Left ventricle myocardium inferior (tissue), 1 donor: Measurements from ENCODE around the gene DPP10. TPM values are rescaled to one million over a fixed set of nuclear protein-coding genes. Genes with fewer than 3 reads are reported as not detected.

Experiments
- DNase-seq: peaks from one replicate; pipeline ENCODE4 v3.0.0-alpha.2; 2020
- H3K27ac ChIP-seq: fragments of 200-600 bp; replicated peaks from 2 replicates; pipeline ENCODE4 v1.8.0; 2021
- H3K27me3 ChIP-seq: fragments of 200-600 bp; 2 replicates; pipeline ENCODE4 v1.8.0; 2021; ENCODE audit warnings: low read depth
- H3K36me3 ChIP-seq: fragments of 200-600 bp; 2 replicates; pipeline ENCODE4 v1.8.0; 2021
- H3K4me1 ChIP-seq: fragments of 200-600 bp; 2 replicates; pipeline ENCODE4 v1.8.0; 2021
- H3K4me3 ChIP-seq: fragments of 200-600 bp; 2 replicates; pipeline ENCODE4 v1.8.0; 2021; ENCODE audit warnings: mild to moderate bottlenecking, moderate library complexity
- H3K9me3 ChIP-seq: fragments of 200-600 bp; replicated peaks from 2 replicates; pipeline ENCODE4 v1.8.0; 2021
- CTCF ChIP-seq: fragments of 200-600 bp; IDR thresholded peaks from 2 replicates; pipeline ENCODE4 v1.8.0; 2021; ENCODE audit warnings: antibody characterized with exemption, mild to moderate bottlenecking, borderline replicate concordance
- intact Hi-C: fragments of 100-400 bp; cut with micrococcal nuclease; formaldehyde crosslinking; loops from one replicate; pipeline ENCODE4 v1.11.0; 2022
- total RNA-seq: library from RNA; stranded (reverse); fragmentation: NEBNext Ultra II Directional; extraction: Animal tissue kit (Norgen Biotek cat#: 25700); gene quantifications from one replicate; pipeline ENCODE4 v1.2.1, GENCODE V29; 2021
- donor health status: DM: no; HTN: yes; CAD: no; lungs with severe emphysema.

The DPP10 gene
- total RNA-seq, 1 donor from 2014 or later = 0.16 TPM

GRCh38 chr2:115183144-115183543 lies 740.7 kb downstream of the DPP10 start:
- no peak for TF ChIP-seq CTCF
- no peak for DNase-seq
- Histone ChIP-seq H3K9me3 (no peaks in the 10 kb centered on the region), H3K4me3 (no peak overlapping the region), H3K27ac (no peak overlapping the region), H3K27me3 (no peaks in the 10 kb centered on the region), H3K4me1 (no peaks in the 10 kb centered on the region), H3K36me3 (no peaks in the 10 kb centered on the region)
- intact Hi-C loops = no loop called here

GRCh38 chr2:115190459-115190858 lies 748.0 kb downstream of the DPP10 start:
- TF ChIP-seq CTCF = no peak
- no peak overlapping the region for H3K27ac ChIP-seq
- no peaks in the 10 kb centered on the region for H3K4me1 ChIP-seq
- H3K4me3 ChIP-seq = no peak overlapping the region
- no peaks in the 10 kb centered on the region for H3K27me3 ChIP-seq
- DNase-seq = no peak
- no peaks in the 10 kb centered on the region for H3K9me3 ChIP-seq
- intact Hi-C loops = no loop called here
- H3K36me3 ChIP-seq = no peaks in the 10 kb centered on the region

- Histone ChIP-seq H3K4me3 (no peak overlapping the region), H3K9me3 (no peaks in the 10 kb centered on the region), H3K27ac (no peak overlapping the region), H3K4me1 (no peaks in the 10 kb centered on the region), H3K36me3 (no peaks in the 10 kb centered on the region), H3K27me3 (no peaks in the 10 kb centered on the region)
- no peak for DNase-seq
- no peak for TF ChIP-seq CTCF
- intact Hi-C loops = no loop called here
Measured at GRCh38 chr2:115194623-115195022, 752.2 kb downstream of the DPP10 start.

GRCh38 chr2:115196587-115196986 lies 754.1 kb downstream of the DPP10 start:
- Histone ChIP-seq H3K4me1 (no peaks in the 10 kb centered on the region), H3K27me3 (no peaks in the 10 kb centered on the region), H3K36me3 (no peaks in the 10 kb centered on the region), H3K9me3 (no peaks in the 10 kb centered on the region), H3K4me3 (no peak overlapping the region), H3K27ac (no peak overlapping the region)
- DNase-seq = no peak
- intact Hi-C loops = no loop called here
- TF ChIP-seq CTCF = no peak

GRCh38 chr2:115199966-115200365 lies 757.5 kb downstream of the DPP10 start:
- Histone ChIP-seq H3K27me3 (no peaks in the 10 kb centered on the region), H3K36me3 (no peaks in the 10 kb centered on the region), H3K4me1 (no peaks in the 10 kb centered on the region), H3K4me3 (no peak overlapping the region), H3K9me3 (no peaks in the 10 kb centered on the region), H3K27ac (no peak overlapping the region)
- intact Hi-C loops = no loop called here
- TF ChIP-seq CTCF = no peak
- DNase-seq = no peak

- H3K4me3 ChIP-seq = no peak overlapping the region
- DNase-seq = no peak
- H3K27me3 ChIP-seq = no peaks in the 10 kb centered on the region
- no peaks in the 10 kb centered on the region for H3K36me3 ChIP-seq
- no peaks in the 10 kb centered on the region for H3K4me1 ChIP-seq
- no peak for TF ChIP-seq CTCF
- no peaks in the 10 kb centered on the region for H3K9me3 ChIP-seq
- H3K27ac ChIP-seq = no peak overlapping the region
- intact Hi-C loops = no loop called here
Measured at GRCh38 chr2:115201386-115201785, 758.9 kb downstream of the DPP10 start.
